HG03139 (cell line): Measurements from ENCODE around the gene DOCK8.

Source experiments
- ATAC-seq: cut with Tn5 transposase; IDR thresholded peaks from one replicate; pipeline ENCODE4 v1.9.1; 2021; ENCODE audit not compliant: unreplicated experiment

DOCK8 gene

GRCh38 chr9:488448-488847, 273.8 kb downstream of the DOCK8 start:
- no peak for ATAC-seq

- ATAC-seq = no peak
Measured at GRCh38 chr9:489198-490197, 274.8 kb downstream of the DOCK8 start.

GRCh38 chr9:494764-495163, 280.1 kb downstream of the DOCK8 start:
- no peak for ATAC-seq

- no peak for ATAC-seq
Measured at GRCh38 chr9:495739-496138, 281.1 kb downstream of the DOCK8 start.

- no peak for ATAC-seq
Measured at GRCh38 chr9:503326-503725, 288.7 kb downstream of the DOCK8 start.

- peak; percentile 78 for ATAC-seq
Measured at GRCh38 chr9:503881-504852, 289.5 kb downstream of the DOCK8 start, which contains the start of gene KANK1. Gene KANK1 (plus strand): TSS chr9:504695.

- ATAC-seq = peak; percentile 19
Measured at GRCh38 chr9:504921-505740, 290.5 kb downstream of the DOCK8 start.

- no peak for ATAC-seq
Measured at GRCh38 chr9:505741-506059, 291.0 kb downstream of the DOCK8 start.

GRCh38 chr9:506281-506680, 291.6 kb downstream of the DOCK8 start:
- ATAC-seq = no peak

- ATAC-seq = no peak
Measured at GRCh38 chr9:511861-512260, 297.2 kb downstream of the DOCK8 start.

GRCh38 chr9:512555-513272, 298.0 kb downstream of the DOCK8 start:
- no peak for ATAC-seq
